H1 (cell line): ENCODE data around the gene KCNJ13.

Experiments used
- BRCA1 ChIP-seq: IDR thresholded peaks from 2 replicates; pipeline ENCODE4 v1.6.1; 2012; ENCODE audit warnings: low read depth, low read length, improper control_type of control experiment
- CTCF ChIP-seq, 3 experiments: IDR thresholded peaks; 1 replicate in 2 of 3; 2 replicates in 1 of 3; pipeline versions ENCODE4 v1.5.1 to v1.6.1; 2011; ENCODE audit warnings: low read length in 3 of 3, mild to moderate bottlenecking in 3 of 3, inconsistent platforms in 2 of 3, low read depth in 1 of 3, moderate library complexity in 1 of 3; ENCODE audit not compliant: insufficient read depth in 1 of 3; ENCODE audit errors: control extremely low read depth in 1 of 3
- EGR1 ChIP-seq: IDR thresholded peaks from 2 replicates; pipeline ENCODE4 v1.6.1; 2011; ENCODE audit warnings: low read depth, low read length, borderline replicate concordance
- GABPA ChIP-seq: IDR thresholded peaks from 2 replicates; pipeline ENCODE4 v1.6.1; 2011; ENCODE audit warnings: mild to moderate bottlenecking, low read length, moderate library complexity, borderline replicate concordance; ENCODE audit not compliant: insufficient read depth
- POLR2A ChIP-seq, 2 experiments: IDR thresholded peaks; 1 replicate in 1 of 2; 2 replicates in 1 of 2; pipeline ENCODE4 v1.6.1; 2011; ENCODE audit warnings: low read depth in 2 of 2, low read length in 2 of 2, mild to moderate bottlenecking in 2 of 2; ENCODE audit errors: control extremely low read depth in 1 of 2
- POLR2AphosphoS5 ChIP-seq: IDR thresholded peaks from 2 replicates; pipeline ENCODE4 v1.6.1; 2011; ENCODE audit warnings: low read depth, low read length

- TF ChIP-seq POLR2AphosphoS5 (no peak), EGR1 (no peak), POLR2A (IDR thresholded peaks at IDR 0.05; ENCODE audit: control extremely low read depth in 1 of 2, low read depth in 2 of 2, low read length in 2 of 2) (no peak), CTCF (IDR thresholded peaks at IDR 0.05; ENCODE audit: control extremely low read depth in 1 of 3, insufficient read depth in 1 of 3, low read depth in 1 of 3, low read length in 3 of 3) (no peak), GABPA (no peak), BRCA1 (no peak)
Measured at GRCh38 chr2:232800166-232800565, 23.8 kb upstream of the KCNJ13 start.
